Spinal cord (tissue), 10 donors: Measurements from ENCODE around the gene METTL21C. TPM values are rescaled to one million over a fixed set of nuclear protein-coding genes. Genes with fewer than 3 reads are reported as not detected.

Experiments used
- DNase-seq, 6 donors: peaks; one replicate each; pipeline versions ENCODE4 v3.0.0 to v3.0.0-alpha.2; 2013 to 2015; ENCODE audit warnings: low spot score in 6 of 6, low read depth in 4 of 6
- H3K27ac ChIP-seq: one replicate; pipeline ENCODE4 v1.5.1; 2013; ENCODE audit warnings: low read depth, low read length, control low read depth
- H3K27me3 ChIP-seq: one replicate; pipeline ENCODE4 v1.6.1; 2013; ENCODE audit warnings: low read length; ENCODE audit not compliant: control insufficient read depth, insufficient read depth
- H3K36me3 ChIP-seq: one replicate; pipeline ENCODE4 v1.6.1; 2013; ENCODE audit warnings: low read length; ENCODE audit not compliant: control insufficient read depth, insufficient read depth
- H3K4me1 ChIP-seq: one replicate; pipeline ENCODE4 v1.6.1; 2013; ENCODE audit warnings: low read length; ENCODE audit not compliant: control insufficient read depth, insufficient read depth
- H3K4me3 ChIP-seq: one replicate; pipeline ENCODE4 v1.5.1; 2013; ENCODE audit warnings: low read depth, low read length, control low read depth
- H3K9me3 ChIP-seq: one replicate; pipeline ENCODE4 v1.6.1; 2013; ENCODE audit warnings: low read length; ENCODE audit not compliant: control insufficient read depth, insufficient read depth
- WGBS: methylation state at CpG from one replicate; pipeline ENCODE4 v1.1.5; 2013; ENCODE audit warnings: missing lambda C conversion rate; ENCODE audit not compliant: insufficient coverage; 5-methylcytosine and 5-hydroxymethylcytosine counted together
- polyA plus RNA-seq, 2 donors: library from polyadenylated mRNA; unstranded; fragments of 120-200 nt; gene quantifications; one replicate each; pipeline ENCODE4 v1.2.1, GENCODE V29; 2013; ENCODE audit not compliant: insufficient read length in 2 of 2
- total RNA-seq, 2 donors: library from RNA; depleted of rRNA in 1 of 2; stranded (reverse); fragments of 120-200 nt in 1 of 2; fragments of >200 nt in 1 of 2; gene quantifications; one replicate each; pipeline versions ENCODE4 v1.2.3 to v1.2.4, GENCODE V29; 2013 to 2014
- donor health status: healthy.

Gene METTL21C
- total and polyA plus RNA-seq, 4 donors, result 0.20 to 0.39 (median 0.24) TPM; not detected in 1

DNA sequence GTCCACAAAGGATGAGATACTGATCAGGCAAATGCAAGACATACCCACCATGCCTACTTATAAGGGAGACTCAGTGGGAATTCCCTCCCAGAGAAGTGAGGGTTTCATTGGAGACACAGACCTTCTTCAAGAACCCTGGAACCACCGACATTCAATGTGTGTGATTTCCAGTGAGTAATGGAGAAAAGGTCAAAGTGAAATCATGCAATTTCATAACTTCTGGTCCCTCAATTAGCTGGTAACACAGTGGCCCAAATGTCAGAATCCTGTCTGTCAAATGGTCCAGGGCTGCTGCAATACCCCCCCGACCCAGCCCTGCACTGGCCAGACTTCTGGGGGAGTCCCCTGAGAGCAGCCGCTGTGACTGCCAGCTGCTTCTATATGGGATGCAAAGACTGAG, 4.7 kb upstream of the METTL21C start:
- Histone ChIP-seq H3K9me3 (peaks cover 3% of the 10 kb centered on the region), H3K36me3 (no peaks in the 10 kb centered on the region), H3K27ac (no peak overlapping the region), H3K27me3 (no peaks in the 10 kb centered on the region), H3K4me3 (no peak overlapping the region), H3K4me1 (no peaks in the 10 kb centered on the region)
- no peak for DNase-seq
- WGBS, result 81% methylated on average over 3 of the region's 3 CpGs

DNA sequence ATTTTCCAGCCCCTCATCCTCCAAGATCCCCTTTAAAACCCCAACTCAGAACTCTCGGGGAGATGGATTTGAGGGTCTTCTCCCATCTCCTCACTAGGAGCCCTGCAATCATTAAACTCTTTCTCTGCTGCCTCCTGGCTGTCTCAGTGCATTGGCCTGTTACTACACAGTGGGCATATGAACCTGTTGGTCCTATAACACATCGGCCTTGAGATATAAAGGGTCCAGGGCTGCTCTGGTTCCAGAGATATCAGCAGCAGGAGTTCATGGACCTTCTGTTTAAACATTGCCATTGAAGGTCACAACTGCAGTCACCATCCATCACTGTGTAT, 3.8 kb upstream of the METTL21C start:
- H3K27ac ChIP-seq, result no peak overlapping the region
- 95% methylated on average over 2 of the region's 2 CpGs for WGBS
- no peak for DNase-seq
- H3K27me3 ChIP-seq, result no peaks in the 10 kb centered on the region
- H3K9me3 ChIP-seq, result peaks cover 3% of the 10 kb centered on the region
- no peaks in the 10 kb centered on the region for H3K36me3 ChIP-seq
- H3K4me3 ChIP-seq, result no peak overlapping the region
- H3K4me1 ChIP-seq, result no peaks in the 10 kb centered on the region

DNA sequence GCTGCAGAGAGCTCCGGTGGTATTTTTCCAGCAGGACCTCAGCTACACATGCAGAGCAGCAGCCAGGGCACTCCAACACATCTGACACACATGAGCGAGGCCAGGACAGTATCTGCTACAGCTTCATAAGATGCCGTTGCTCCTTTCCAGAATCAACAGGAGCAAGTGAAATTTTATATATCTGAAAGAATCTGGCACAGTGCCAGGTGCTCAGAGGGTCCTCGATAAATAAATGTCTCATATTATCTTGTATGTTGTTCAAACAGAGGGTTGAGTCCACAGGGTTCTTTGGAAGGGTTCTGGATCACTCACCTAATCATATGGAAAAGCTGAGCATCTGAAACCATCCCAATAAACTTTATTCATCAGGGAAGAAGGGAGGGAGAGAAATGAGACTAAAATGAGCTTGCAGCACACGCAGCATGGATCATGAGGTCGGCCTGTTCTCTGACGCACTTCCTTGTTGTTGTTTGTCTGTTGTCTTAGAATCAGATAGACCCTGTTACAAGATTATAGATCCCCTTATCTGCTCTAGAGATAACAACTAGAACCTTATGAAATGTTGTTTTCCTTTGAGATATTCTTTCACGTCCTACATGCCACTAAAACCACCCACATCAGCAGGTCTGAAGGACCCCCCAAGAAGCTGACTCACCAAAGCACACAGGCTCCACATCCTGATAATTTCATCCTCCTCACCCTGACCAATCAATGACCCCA, 3.2 kb upstream of the METTL21C start:
- no peak for DNase-seq
- H3K27ac ChIP-seq, result no peak overlapping the region
- no peaks in the 10 kb centered on the region for H3K27me3 ChIP-seq
- no peaks in the 10 kb centered on the region for H3K36me3 ChIP-seq
- 100% methylated on average over 2 of the region's 8 CpGs for WGBS
- H3K4me3 ChIP-seq, result no peak overlapping the region
- H3K9me3 ChIP-seq, result peaks cover 3% of the 10 kb centered on the region
- no peaks in the 10 kb centered on the region for H3K4me1 ChIP-seq

DNA sequence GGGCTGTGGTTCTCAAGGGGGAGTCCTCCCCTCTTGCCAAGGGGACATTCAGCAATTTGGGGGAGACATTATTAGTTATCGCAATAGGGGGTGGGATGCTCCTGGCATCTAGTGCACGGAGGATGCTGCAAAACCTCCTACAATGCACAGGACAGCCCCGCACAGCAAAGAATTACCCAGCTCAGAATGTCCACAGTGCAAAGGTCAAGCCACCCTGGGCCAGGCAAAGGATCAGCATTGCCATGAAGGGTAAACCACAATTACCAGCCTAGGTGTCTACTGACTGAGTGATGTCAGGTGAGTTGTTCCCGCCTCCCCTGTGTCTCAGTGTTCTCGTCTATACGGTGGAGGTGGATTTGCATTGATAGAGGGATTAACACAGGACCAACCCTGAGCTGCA, 2.4 kb upstream of the METTL21C start:
- Histone ChIP-seq H3K4me1 (no peaks in the 10 kb centered on the region), H3K4me3 (no peak overlapping the region), H3K9me3 (peaks cover 3% of the 10 kb centered on the region), H3K27ac (no peak overlapping the region), H3K36me3 (no peaks in the 10 kb centered on the region), H3K27me3 (no peaks in the 10 kb centered on the region)
- no CpG with 5 or more reads among the region's 6 CpGs for WGBS
- no peak for DNase-seq

DNA sequence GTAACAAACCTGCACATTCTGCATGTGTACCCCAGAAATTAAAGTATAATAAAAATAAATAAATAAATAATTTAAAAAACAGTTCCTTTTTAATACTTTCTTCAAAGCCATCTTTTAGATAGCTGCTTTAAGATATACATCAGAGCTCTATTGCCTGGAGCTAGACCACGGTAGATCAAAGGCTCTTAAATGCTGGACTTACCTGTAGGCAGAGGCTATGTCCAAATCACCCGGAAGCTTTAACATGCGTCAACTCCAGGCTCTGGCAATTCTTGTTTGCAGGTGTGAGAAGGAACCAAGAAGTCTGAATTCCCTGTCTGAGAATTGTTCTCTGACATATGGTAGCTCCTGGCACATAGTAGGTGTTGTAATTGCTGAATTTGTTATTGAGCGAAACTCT, 1.6 kb upstream of the METTL21C start:
- 96% methylated on average over 4 of the region's 4 CpGs for WGBS
- DNase-seq, result no peak

DNA sequence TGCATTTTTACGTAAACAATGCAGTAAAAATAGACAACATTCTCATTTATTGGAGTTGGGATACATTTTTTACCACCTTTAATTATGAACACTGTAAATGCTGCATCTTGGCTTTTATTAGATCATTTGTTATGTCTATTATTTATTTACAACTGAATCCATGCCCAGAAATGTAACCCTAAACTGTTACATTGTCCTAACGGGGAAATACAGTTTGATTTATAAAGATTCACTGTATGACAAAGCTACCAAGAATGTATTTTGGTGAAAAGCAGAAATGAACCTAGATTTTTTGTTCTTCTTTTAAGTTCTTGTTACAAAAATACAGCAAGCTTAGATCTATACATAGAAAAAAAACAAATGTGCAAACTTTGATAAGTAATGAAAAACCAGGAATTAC, 1.1 kb downstream of the METTL21C start:
- H3K4me3 ChIP-seq, result no peak overlapping the region
- no CpG with 5 or more reads among the region's 2 CpGs for WGBS

More for the DNA sequence above, 1.6 kb upstream of the METTL21C start:
- peaks cover 3% of the 10 kb centered on the region for H3K9me3 ChIP-seq
- H3K4me3 ChIP-seq, result no peak overlapping the region
- no peaks in the 10 kb centered on the region for H3K27me3 ChIP-seq
- no peak overlapping the region for H3K27ac ChIP-seq
- no peaks in the 10 kb centered on the region for H3K4me1 ChIP-seq
- no peaks in the 10 kb centered on the region for H3K36me3 ChIP-seq

DNA sequence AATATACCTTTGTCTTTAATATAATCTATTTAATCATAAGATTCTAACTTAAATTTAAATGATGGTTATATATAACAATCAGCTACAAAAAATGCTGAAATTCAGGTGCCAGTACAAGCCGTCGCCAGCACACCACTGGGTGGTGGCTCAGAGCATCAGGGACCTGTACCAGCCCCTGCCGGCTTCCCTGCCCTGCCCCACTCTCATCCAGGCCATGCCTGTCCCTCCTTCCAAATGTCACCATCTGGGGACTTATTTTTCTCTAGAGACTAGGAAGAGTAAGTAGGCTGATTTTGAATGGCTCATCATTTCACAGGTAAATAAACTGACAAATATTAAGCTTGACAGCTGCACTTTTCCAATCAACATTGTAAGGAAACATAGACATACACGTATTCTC, 1.6 kb downstream of the METTL21C start:
- Histone ChIP-seq H3K9me3 (no peaks in the 10 kb centered on the region), H3K27ac (no peak overlapping the region), H3K27me3 (no peaks in the 10 kb centered on the region), H3K36me3 (no peaks in the 10 kb centered on the region), H3K4me3 (no peak overlapping the region), H3K4me1 (peaks cover 2% of the 10 kb centered on the region)
- 90% methylated on average over 2 of the region's 4 CpGs for WGBS
- no peak for DNase-seq

More for the DNA sequence above, 1.1 kb downstream of the METTL21C start:
- Histone ChIP-seq H3K27ac (no peak overlapping the region), H3K36me3 (no peaks in the 10 kb centered on the region), H3K27me3 (no peaks in the 10 kb centered on the region), H3K4me1 (no peaks in the 10 kb centered on the region), H3K9me3 (peaks cover 3% of the 10 kb centered on the region)
- no peak for DNase-seq

DNA sequence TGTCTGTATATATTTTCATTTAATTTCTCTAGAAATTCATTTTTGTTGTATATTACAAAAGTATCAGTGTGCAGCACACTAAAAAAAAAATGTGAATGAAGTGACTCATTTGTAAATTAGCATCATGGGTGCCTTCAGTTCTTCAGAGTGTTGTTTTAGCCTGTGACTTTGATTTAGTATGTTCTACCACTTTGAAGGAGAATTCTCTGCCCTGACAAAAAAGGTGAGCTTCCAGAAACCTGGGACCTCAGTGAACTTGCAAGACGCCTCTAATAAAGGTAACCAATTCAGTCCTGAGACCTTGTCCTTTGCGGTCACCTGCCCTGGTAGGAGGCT, 2.4 kb downstream of the METTL21C start:
- Histone ChIP-seq H3K36me3 (no peaks in the 10 kb centered on the region), H3K4me3 (no peak overlapping the region), H3K4me1 (peaks cover 3% of the 10 kb centered on the region), H3K27me3 (no peaks in the 10 kb centered on the region), H3K9me3 (no peaks in the 10 kb centered on the region), H3K27ac (no peak overlapping the region)
- WGBS, result no CpG with 5 or more reads among the region's 2 CpGs
- DNase-seq, result no peak

DNA sequence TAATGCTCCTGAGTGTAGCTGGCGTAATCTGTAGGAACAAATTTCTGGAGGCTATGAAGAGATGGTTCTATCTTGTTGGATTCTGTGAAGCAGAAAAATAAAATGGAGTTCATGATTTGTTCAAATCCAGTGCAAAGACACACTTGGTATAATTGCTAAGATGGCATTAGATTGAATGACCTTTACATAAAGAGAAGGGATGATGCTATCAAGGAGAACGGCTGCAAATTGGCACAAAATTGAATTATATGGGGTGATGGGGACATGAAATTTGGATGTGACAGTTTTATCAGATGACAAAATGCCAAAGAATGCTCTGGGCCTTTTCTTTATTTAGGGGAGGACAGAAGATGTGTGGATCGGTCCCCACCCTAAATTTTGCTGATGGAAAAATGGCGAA, 4.0 kb downstream of the METTL21C start:
- peaks cover 3% of the 10 kb centered on the region for H3K4me1 ChIP-seq
- no peak for DNase-seq
- no peak overlapping the region for H3K4me3 ChIP-seq
- no peaks in the 10 kb centered on the region for H3K9me3 ChIP-seq
- WGBS, result 100% methylated on average over 3 of the region's 4 CpGs
- H3K27ac ChIP-seq, result no peak overlapping the region
- no peaks in the 10 kb centered on the region for H3K27me3 ChIP-seq
- H3K36me3 ChIP-seq, result no peaks in the 10 kb centered on the region

DNA sequence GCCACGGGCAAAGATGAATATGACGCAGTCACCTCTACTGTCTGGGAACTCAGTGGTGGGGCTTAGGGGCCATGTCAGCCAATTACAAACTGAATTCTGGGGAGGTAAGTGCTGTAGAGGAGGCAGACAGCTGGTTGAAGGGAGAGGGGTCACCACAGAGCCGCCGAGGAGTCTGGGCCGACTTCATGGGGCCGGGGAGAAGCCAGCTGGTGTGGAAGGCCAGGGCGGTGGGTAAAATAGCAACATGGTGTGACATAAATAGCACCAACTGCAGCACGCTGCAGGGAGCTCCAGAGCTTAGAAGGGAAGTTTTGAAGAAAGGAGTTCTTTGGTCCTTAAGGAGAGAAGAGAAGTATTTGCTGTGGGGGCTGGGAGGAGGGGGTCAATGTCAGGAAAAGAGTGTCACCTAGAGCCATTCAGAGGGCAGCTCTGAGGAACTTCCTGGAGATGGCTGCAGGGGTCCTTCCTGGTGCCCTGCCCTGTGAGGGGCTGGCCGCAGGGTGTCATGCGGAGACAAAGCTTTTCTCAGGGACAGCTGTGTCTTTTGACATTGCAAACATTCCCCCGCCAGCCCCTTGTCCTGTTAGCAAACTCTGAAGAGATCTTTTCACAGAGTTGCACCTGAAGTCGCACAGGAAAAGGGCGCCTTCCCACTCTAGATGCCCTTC, 6.4 kb downstream of the METTL21C start:
- no peak overlapping the region for H3K27ac ChIP-seq
- no peak for DNase-seq
- H3K36me3 ChIP-seq, result no peaks in the 10 kb centered on the region
- no peaks in the 10 kb centered on the region for H3K9me3 ChIP-seq
- WGBS, result 68% methylated on average over 11 of the region's 13 CpGs
- H3K4me1 ChIP-seq, result peaks cover 3% of the 10 kb centered on the region
- H3K27me3 ChIP-seq, result no peaks in the 10 kb centered on the region
- no peak overlapping the region for H3K4me3 ChIP-seq
